Measurements from ENCODE around the gene ZFP36L1.

DNA sequence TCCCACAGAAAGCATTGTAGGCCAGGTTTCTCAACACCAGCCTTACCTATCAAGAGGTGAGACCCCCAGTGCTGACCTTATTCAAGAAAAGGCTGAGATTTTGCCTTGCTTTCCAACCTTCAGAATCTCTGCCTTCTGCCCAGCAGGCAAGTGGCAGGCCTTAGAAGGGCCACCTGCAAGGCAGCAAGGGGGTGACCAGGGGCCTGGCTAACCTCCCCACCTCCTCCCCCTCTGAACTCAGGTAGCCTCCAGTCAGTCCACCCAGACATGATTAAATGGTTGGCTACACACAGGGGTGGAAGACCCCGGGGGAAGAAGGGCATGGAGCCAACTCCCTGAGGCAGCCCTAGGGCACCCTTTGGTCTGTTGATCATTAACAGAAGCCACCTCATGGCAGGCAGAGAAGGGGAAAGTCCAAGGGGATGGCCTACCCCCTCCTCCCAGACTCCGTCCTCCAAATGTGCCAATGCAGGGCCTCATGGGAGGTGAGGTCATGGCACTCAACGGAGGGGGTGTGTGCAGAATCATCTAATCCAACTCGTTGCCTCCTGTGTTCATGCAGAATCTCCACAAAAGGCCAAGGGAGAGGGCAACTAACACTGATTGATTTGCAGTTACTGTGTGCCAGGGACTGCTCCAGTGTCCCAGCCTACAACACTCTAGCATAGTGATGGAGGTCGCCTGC is 8.5 kb downstream of the ZFP36L1 start:
- TF ChIP-seq, protein P1, sequence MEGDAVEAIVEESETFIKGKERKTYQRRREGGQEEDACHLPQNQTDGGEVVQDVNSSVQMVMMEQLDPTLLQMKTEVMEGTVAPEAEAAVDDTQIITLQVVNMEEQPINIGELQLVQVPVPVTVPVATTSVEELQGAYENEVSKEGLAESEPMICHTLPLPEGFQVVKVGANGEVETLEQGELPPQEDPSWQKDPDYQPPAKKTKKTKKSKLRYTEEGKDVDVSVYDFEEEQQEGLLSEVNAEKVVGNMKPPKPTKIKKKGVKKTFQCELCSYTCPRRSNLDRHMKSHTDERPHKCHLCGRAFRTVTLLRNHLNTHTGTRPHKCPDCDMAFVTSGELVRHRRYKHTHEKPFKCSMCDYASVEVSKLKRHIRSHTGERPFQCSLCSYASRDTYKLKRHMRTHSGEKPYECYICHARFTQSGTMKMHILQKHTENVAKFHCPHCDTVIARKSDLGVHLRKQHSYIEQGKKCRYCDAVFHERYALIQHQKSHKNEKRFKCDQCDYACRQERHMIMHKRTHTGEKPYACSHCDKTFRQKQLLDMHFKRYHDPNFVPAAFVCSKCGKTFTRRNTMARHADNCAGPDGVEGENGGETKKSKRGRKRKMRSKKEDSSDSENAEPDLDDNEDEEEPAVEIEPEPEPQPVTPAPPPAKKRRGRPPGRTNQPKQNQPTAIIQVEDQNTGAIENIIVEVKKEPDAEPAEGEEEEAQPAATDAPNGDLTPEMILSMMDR (IDR thresholded peaks at IDR 0.05; ENCODE audit: borderline replicate concordance, extremely low read depth, low read length, poor library complexity, severe bottlenecking) = no peak
- TF ChIP-seq EZH2 (IDR thresholded peaks at IDR 0.05; ENCODE audit: borderline replicate concordance, low read depth, low read length, severe bottlenecking) = no peak
